Activated T-helper 1 cell treated with Interleukin-2 at 50 U/mL for 16 hours (primary cell): ENCODE results near the gene ETDC.
"Not testable (repeated sequence)": the region's sequence is repeated elsewhere in the genome, so short reads cannot be mapped to it uniquely, and the experiment has no call there.

ENCODE experiments used
- DNase-seq: peaks from one replicate; pipeline ENCODE4 v3.0.0-alpha.2; 2020; ENCODE audit warnings: low read depth

Gene ETDC

GRCh38 chrX:135309430-135309923 lies at the start of gene ETDC:
TSS of gene ETDC (plus strand) at chrX:135309480. CDS start at chrX:135309480, 0 bp downstream.
- no peak for DNase-seq

- not testable (repeated sequence) for DNase-seq
Observed at GRCh38 chrX:135260976-135261375, 48.3 kb upstream of the ETDC start.

- not testable (repeated sequence) for DNase-seq
Observed at GRCh38 chrX:135263376-135263775, 45.9 kb upstream of the ETDC start.

GRCh38 chrX:135264206-135264605 lies 45.1 kb upstream of the ETDC start:
- DNase-seq = no peak

GRCh38 chrX:135273162-135273561 lies 36.1 kb upstream of the ETDC start:
- DNase-seq = no peak

- no peak for DNase-seq
Observed at GRCh38 chrX:135275973-135276372, 33.3 kb upstream of the ETDC start.

GRCh38 chrX:135287266-135287823 lies 21.9 kb upstream of the ETDC start:
- no peak for DNase-seq

GRCh38 chrX:135295238-135295943 lies 13.9 kb upstream of the ETDC start:
- DNase-seq = peak; percentile 28

GRCh38 chrX:135295944-135296305 lies 13.4 kb upstream of the ETDC start:
- no peak for DNase-seq

- no peak for DNase-seq
Observed at GRCh38 chrX:135302269-135302873, 6.9 kb upstream of the ETDC start.

- no peak for DNase-seq
Observed at GRCh38 chrX:135304741-135305140, 4.5 kb upstream of the ETDC start.

- DNase-seq = no peak
Observed at GRCh38 chrX:135307171-135307570, 2.1 kb upstream of the ETDC start.

- DNase-seq = no peak
Observed at GRCh38 chrX:135308345-135308855, 880 bp upstream of the ETDC start.

- DNase-seq = no peak
Observed at GRCh38 chrX:135315864-135316263, 6.6 kb downstream of the ETDC start.

GRCh38 chrX:135324463-135324862 lies 15.2 kb downstream of the ETDC start:
- DNase-seq = no peak

- not testable (repeated sequence) for DNase-seq
Observed at GRCh38 chrX:135325036-135325818, 15.9 kb downstream of the ETDC start.

GRCh38 chrX:135327299-135327698 lies 18.0 kb downstream of the ETDC start:
- no peak for DNase-seq

GRCh38 chrX:135328421-135329005 lies 19.2 kb downstream of the ETDC start:
- DNase-seq = no peak

GRCh38 chrX:135330706-135331105 lies 21.4 kb downstream of the ETDC start:
- no peak for DNase-seq

- no peak for DNase-seq
Observed at GRCh38 chrX:135331525-135331924, 22.2 kb downstream of the ETDC start.

GRCh38 chrX:135340831-135341230 lies 31.6 kb downstream of the ETDC start:
- DNase-seq = no peak

GRCh38 chrX:135345107-135345589 lies 35.9 kb downstream of the ETDC start:
- no peak for DNase-seq
